Thyroid gland (tissue), 4 donors: Measurements from ENCODE around the gene GRAMD4.

Experiments used
- POLR2A ChIP-seq, 2 donors: fragments of 450-650 bp; IDR thresholded peaks; one replicate each; pipeline ENCODE4 v1.6.1; 2017; ENCODE audit warnings: antibody characterized with exemption in 2 of 2, mild to moderate bottlenecking in 2 of 2, moderate library complexity in 1 of 2
- TF ChIP-seq, protein P1 (sequence below), 6 experiments: fragments of 200-600 bp in 3 of 6; fragments of 450-650 bp in 3 of 6; sonication (generic) in 3 of 6; IDR thresholded peaks; one replicate each; pipeline ENCODE4 v1.5.1; 2016 to 2019; ENCODE audit warnings: antibody characterized with exemption in 6 of 6, mild to moderate bottlenecking in 2 of 6, inconsistent platforms in 1 of 6, moderate library complexity in 1 of 6

DNA sequence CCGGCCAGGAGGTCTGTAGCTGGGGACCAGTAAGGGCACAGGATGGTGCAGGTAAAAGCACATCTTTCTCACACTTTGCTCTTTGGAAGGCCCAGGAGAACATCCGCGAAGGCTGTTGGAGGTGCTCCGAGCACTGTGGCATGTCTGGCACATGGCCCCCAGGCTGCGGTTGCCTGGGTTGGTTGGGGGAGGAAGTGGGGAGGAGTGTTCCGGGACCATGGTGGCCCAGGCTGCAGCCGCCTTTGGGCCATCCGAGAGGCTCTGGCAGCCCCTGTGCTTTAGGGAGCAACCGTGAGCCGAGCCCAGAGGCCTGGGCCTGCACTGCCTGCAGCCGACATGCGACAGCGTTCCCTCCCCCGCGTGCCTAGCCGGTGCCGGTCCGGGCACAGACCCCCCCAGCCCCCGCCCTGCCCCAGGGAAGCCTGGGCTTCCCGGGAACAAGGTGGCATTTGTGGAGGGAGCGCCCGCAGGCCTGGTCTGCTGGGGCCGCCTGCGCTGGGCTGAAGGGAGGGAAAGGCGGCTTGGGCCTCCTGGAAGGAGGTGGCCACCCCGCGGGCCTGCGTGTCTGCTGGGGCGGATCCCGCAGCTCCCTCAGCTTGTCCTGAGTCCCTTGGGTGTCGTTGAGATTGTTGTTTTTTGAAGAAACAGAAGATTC lies 57.9 kb downstream of the GRAMD4 start:
- TF ChIP-seq, protein P1, sequence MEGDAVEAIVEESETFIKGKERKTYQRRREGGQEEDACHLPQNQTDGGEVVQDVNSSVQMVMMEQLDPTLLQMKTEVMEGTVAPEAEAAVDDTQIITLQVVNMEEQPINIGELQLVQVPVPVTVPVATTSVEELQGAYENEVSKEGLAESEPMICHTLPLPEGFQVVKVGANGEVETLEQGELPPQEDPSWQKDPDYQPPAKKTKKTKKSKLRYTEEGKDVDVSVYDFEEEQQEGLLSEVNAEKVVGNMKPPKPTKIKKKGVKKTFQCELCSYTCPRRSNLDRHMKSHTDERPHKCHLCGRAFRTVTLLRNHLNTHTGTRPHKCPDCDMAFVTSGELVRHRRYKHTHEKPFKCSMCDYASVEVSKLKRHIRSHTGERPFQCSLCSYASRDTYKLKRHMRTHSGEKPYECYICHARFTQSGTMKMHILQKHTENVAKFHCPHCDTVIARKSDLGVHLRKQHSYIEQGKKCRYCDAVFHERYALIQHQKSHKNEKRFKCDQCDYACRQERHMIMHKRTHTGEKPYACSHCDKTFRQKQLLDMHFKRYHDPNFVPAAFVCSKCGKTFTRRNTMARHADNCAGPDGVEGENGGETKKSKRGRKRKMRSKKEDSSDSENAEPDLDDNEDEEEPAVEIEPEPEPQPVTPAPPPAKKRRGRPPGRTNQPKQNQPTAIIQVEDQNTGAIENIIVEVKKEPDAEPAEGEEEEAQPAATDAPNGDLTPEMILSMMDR (IDR thresholded peaks at IDR 0.05), result no peak
- no peak for TF ChIP-seq POLR2A (IDR thresholded peaks at IDR 0.05)
